Measurements from ENCODE around the gene PIEZO2.
"Not testable (repeated sequence)": the region's sequence is repeated elsewhere in the genome, so short reads cannot be mapped to it uniquely, and the experiment has no call there.

PIEZO2 gene

GRCh38 chr18:10926621-10927161 lies 222.7 kb downstream of the PIEZO2 start:
- DNase-seq (ENCODE audit: low spot score): no peak
- Histone ChIP-seq H3K4me1 (ENCODE audit: insufficient read depth, poor library complexity, severe bottlenecking) (peaks cover 53% of the 10 kb centered on the region), H3K27ac (ENCODE audit: poor library complexity, severe bottlenecking) (peak overlapping the region; percentile 89)

GRCh38 chr18:10924290-10924689 lies 225.1 kb downstream of the PIEZO2 start:
- peak overlapping the region; percentile 89 for H3K27ac ChIP-seq (ENCODE audit: poor library complexity, severe bottlenecking)
- no peaks in the 10 kb centered on the region for H3K36me3 ChIP-seq (ENCODE audit: low read depth)
- ATAC-seq (ENCODE audit: low read depth) (no peak), DNase-seq (ENCODE audit: low spot score) (no peak)
- no peak for TF ChIP-seq CTCF (IDR thresholded peaks at IDR 0.05; ENCODE audit: poor library complexity, severe bottlenecking)
- peaks cover 53% of the 10 kb centered on the region for H3K4me1 ChIP-seq (ENCODE audit: insufficient read depth, poor library complexity, severe bottlenecking)
- no peaks in the 10 kb centered on the region for H3K27me3 ChIP-seq (ENCODE audit: insufficient read depth, poor library complexity, severe bottlenecking)
- no peaks in the 10 kb centered on the region for H3K9me3 ChIP-seq (ENCODE audit: severe bottlenecking)
- H3K4me3 ChIP-seq (ENCODE audit: severe bottlenecking): no peak overlapping the region

More at GRCh38 chr18:10926621-10927161, 222.7 kb downstream of the PIEZO2 start:
- Histone ChIP-seq H3K9me3 (ENCODE audit: severe bottlenecking) (no peaks in the 10 kb centered on the region), H3K36me3 (ENCODE audit: low read depth) (no peaks in the 10 kb centered on the region), H3K4me3 (ENCODE audit: severe bottlenecking) (no peak overlapping the region), H3K27me3 (ENCODE audit: insufficient read depth, poor library complexity, severe bottlenecking) (no peaks in the 10 kb centered on the region)
- no peak for ATAC-seq (ENCODE audit: low read depth)
- TF ChIP-seq CTCF (IDR thresholded peaks at IDR 0.05; ENCODE audit: poor library complexity, severe bottlenecking): no peak

GRCh38 chr18:10923551-10924070 lies 225.8 kb downstream of the PIEZO2 start:
- no peaks in the 10 kb centered on the region for H3K9me3 ChIP-seq (ENCODE audit: severe bottlenecking)
- TF ChIP-seq CTCF (IDR thresholded peaks at IDR 0.05; ENCODE audit: poor library complexity, severe bottlenecking): no peak
- no peak for ATAC-seq (ENCODE audit: low read depth)
- no peaks in the 10 kb centered on the region for H3K27me3 ChIP-seq (ENCODE audit: insufficient read depth, poor library complexity, severe bottlenecking)
- DNase-seq (ENCODE audit: low spot score): no peak
- H3K36me3 ChIP-seq (ENCODE audit: low read depth): no peaks in the 10 kb centered on the region
- H3K4me3 ChIP-seq (ENCODE audit: severe bottlenecking): no peak overlapping the region
- H3K27ac ChIP-seq (ENCODE audit: poor library complexity, severe bottlenecking): peak overlapping the region; percentile 17
- H3K4me1 ChIP-seq (ENCODE audit: insufficient read depth, poor library complexity, severe bottlenecking): peaks cover 48% of the 10 kb centered on the region

GRCh38 chr18:10923141-10923540 lies 226.2 kb downstream of the PIEZO2 start:
- Histone ChIP-seq H3K9me3 (ENCODE audit: severe bottlenecking) (no peaks in the 10 kb centered on the region), H3K36me3 (ENCODE audit: low read depth) (no peaks in the 10 kb centered on the region), H3K27me3 (ENCODE audit: insufficient read depth, poor library complexity, severe bottlenecking) (no peaks in the 10 kb centered on the region), H3K4me1 (ENCODE audit: insufficient read depth, poor library complexity, severe bottlenecking) (peaks cover 44% of the 10 kb centered on the region), H3K27ac (ENCODE audit: poor library complexity, severe bottlenecking) (peak overlapping the region; percentile 17), H3K4me3 (ENCODE audit: severe bottlenecking) (no peak overlapping the region)
- ATAC-seq (ENCODE audit: low read depth) (0 out of 3 replicates have a peak, but pooled peaks have one; percentile 25), DNase-seq (ENCODE audit: low spot score) (no peak)
- no peak for TF ChIP-seq CTCF (IDR thresholded peaks at IDR 0.05; ENCODE audit: poor library complexity, severe bottlenecking)

- not testable (repeated sequence) for H3K9me3 ChIP-seq (ENCODE audit: severe bottlenecking); ATAC-seq (ENCODE audit: low read depth); H3K27me3 ChIP-seq (ENCODE audit: insufficient read depth, poor library complexity, severe bottlenecking); DNase-seq (ENCODE audit: low spot score); H3K36me3 ChIP-seq (ENCODE audit: low read depth); H3K4me3 ChIP-seq (ENCODE audit: severe bottlenecking)
- Histone ChIP-seq H3K4me1 (ENCODE audit: insufficient read depth, poor library complexity, severe bottlenecking) (peaks cover 39% of the 10 kb centered on the region), H3K27ac (ENCODE audit: poor library complexity, severe bottlenecking) (peak overlapping the region; percentile 17)
Observed at GRCh38 chr18:10922712-10923111, 226.7 kb downstream of the PIEZO2 start.

- not testable (repeated sequence) for H3K9me3 ChIP-seq (ENCODE audit: severe bottlenecking); H3K4me3 ChIP-seq (ENCODE audit: severe bottlenecking); H3K36me3 ChIP-seq (ENCODE audit: low read depth); DNase-seq (ENCODE audit: low spot score); ATAC-seq (ENCODE audit: low read depth); H3K27me3 ChIP-seq (ENCODE audit: insufficient read depth, poor library complexity, severe bottlenecking); H3K27ac ChIP-seq (ENCODE audit: poor library complexity, severe bottlenecking)
- H3K4me1 ChIP-seq (ENCODE audit: insufficient read depth, poor library complexity, severe bottlenecking): peaks cover 18% of the 10 kb centered on the region
Observed at GRCh38 chr18:10920309-10920708, 229.1 kb downstream of the PIEZO2 start.

All from RWPE2 (cell line).